ENCODE data around the gene BAZ1B.
"Not testable (repeated sequence)": the region's sequence is repeated elsewhere in the genome, so short reads cannot be mapped to it uniquely, and the experiment has no call there.

BAZ1B gene

DNA sequence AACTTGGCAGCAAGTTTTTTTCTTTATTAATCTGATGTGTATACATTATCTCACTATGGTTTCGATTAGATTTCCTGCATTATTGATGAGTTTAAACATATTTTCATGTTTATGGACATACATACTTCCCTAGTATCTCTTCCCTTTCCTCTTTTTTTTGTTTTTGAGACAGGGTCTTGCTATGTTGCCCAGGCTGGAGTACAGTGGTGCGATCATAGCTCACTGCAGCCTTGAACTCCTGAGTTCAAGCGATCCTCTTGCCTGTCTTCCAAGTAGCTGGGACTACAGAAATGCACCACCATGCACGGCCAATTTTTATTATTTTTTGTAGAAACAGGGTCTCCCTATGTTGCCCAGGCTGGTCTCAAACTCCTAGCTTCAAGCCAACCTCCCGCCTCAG lies 18.9 kb downstream of the BAZ1B start:
- Histone ChIP-seq H3K36me3 (ENCODE audit: control insufficient read depth, low read length) (peaks cover 96% of the 10 kb centered on the region), H3K9me3 (ENCODE audit: control insufficient read depth, insufficient read depth, low read length) (no peaks in the 10 kb centered on the region), H3K4me2 (ENCODE audit: low read length) (no peak overlapping the region), H3K79me2 (ENCODE audit: control insufficient read depth, low read length) (peaks cover 91% of the 10 kb centered on the region), H3F3A (ENCODE audit: control insufficient read depth, insufficient read depth) (peaks cover 13% of the 10 kb centered on the region; the same call in 1 of the 2 replicates), H4K20me1 (ENCODE audit: control insufficient read depth, insufficient read depth, low read depth, low read length) (peaks cover 46% of the 10 kb centered on the region), H3K4me1 (ENCODE audit: control insufficient read depth, low read length) (no peaks in the 10 kb centered on the region), H3K4me3 (ENCODE audit: low read length) (no peak overlapping the region), H3K27me3 (ENCODE audit: control insufficient read depth, low read length) (no peaks in the 10 kb centered on the region), H3K9me2 (replicated peaks; ENCODE audit: control insufficient read depth, low read length) (no peaks in the 10 kb centered on the region), H3K27ac (ENCODE audit: low read depth, low read length) (no peak overlapping the region)
- TF ChIP-seq EZH2phosphoT487 (IDR thresholded peaks at IDR 0.05; ENCODE audit: borderline replicate concordance, low read length), result no peak
- TF ChIP-seq, protein P1, sequence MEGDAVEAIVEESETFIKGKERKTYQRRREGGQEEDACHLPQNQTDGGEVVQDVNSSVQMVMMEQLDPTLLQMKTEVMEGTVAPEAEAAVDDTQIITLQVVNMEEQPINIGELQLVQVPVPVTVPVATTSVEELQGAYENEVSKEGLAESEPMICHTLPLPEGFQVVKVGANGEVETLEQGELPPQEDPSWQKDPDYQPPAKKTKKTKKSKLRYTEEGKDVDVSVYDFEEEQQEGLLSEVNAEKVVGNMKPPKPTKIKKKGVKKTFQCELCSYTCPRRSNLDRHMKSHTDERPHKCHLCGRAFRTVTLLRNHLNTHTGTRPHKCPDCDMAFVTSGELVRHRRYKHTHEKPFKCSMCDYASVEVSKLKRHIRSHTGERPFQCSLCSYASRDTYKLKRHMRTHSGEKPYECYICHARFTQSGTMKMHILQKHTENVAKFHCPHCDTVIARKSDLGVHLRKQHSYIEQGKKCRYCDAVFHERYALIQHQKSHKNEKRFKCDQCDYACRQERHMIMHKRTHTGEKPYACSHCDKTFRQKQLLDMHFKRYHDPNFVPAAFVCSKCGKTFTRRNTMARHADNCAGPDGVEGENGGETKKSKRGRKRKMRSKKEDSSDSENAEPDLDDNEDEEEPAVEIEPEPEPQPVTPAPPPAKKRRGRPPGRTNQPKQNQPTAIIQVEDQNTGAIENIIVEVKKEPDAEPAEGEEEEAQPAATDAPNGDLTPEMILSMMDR (IDR thresholded peaks at IDR 0.05; ENCODE audit: low read depth, low read length, poor library complexity, severe bottlenecking), result no peak

DNA sequence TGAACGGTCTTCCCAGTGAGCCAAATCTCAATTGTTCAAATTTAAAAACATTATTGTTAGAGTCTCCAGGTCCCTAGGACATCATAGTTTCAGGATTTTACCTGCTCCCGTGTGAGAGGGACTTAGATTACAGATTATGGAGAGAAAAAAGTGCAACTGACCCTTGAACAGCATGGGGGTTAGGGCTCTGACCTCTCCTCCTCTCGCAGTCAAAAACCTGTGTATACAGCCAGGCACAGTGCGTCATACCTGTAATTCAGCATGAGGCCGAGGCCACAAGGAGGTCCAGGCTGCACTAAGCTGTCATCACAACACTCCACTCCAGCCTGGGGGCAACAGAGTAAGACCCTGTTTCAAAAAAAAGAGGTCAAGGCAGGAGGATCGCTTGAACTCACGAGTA lies 25.5 kb downstream of the BAZ1B start:
- H4K20me1 ChIP-seq (ENCODE audit: control insufficient read depth, insufficient read depth, low read depth, low read length), result peaks cover 41% of the 10 kb centered on the region
- peaks cover 10% of the 10 kb centered on the region for H3F3A ChIP-seq (ENCODE audit: control insufficient read depth, insufficient read depth)
- H3K9me2 ChIP-seq (replicated peaks; ENCODE audit: control insufficient read depth, low read length), result no peaks in the 10 kb centered on the region
- H3K27me3 ChIP-seq (ENCODE audit: control insufficient read depth, low read length), result no peaks in the 10 kb centered on the region
- no peaks in the 10 kb centered on the region for H3K9me3 ChIP-seq (ENCODE audit: control insufficient read depth, insufficient read depth, low read length)
- peaks cover 98% of the 10 kb centered on the region for H3K36me3 ChIP-seq (ENCODE audit: control insufficient read depth, low read length)
- TF ChIP-seq EZH2phosphoT487 (IDR thresholded peaks at IDR 0.05; ENCODE audit: borderline replicate concordance, low read length), result no peak
- TF ChIP-seq, protein P1 (IDR thresholded peaks at IDR 0.05; ENCODE audit: low read depth, low read length, poor library complexity, severe bottlenecking), result no peak
- H3K4me1 ChIP-seq (ENCODE audit: control insufficient read depth, low read length), result no peaks in the 10 kb centered on the region
- no peak overlapping the region for H3K27ac ChIP-seq (ENCODE audit: low read depth, low read length)
- H3K4me2 ChIP-seq (ENCODE audit: low read length), result no peak overlapping the region
- H3K4me3 ChIP-seq (ENCODE audit: low read length), result no peak overlapping the region
- peaks cover 90% of the 10 kb centered on the region for H3K79me2 ChIP-seq (ENCODE audit: control insufficient read depth, low read length)

DNA sequence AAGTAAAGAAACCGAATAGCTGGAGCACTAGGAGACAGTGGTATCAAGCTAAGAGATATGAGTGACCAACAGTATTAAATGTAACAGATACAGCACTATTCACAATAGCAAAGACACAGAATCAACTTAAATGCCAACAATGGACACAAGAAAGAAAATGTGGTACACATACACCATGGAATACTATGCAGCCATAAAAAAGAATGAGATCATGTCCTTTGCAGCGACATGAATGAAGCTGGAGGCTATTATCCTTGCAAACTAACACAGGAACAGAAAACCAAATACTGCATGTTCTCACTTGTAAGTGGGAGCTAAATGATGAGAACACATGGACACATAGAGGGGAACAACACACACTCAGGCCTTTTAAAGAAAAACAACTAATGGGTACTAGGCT lies 26.6 kb downstream of the BAZ1B start:
- not testable (repeated sequence) for H3K4me2 ChIP-seq (ENCODE audit: low read length); H3K27me3 ChIP-seq (ENCODE audit: control insufficient read depth, low read length); H3K27ac ChIP-seq (ENCODE audit: low read depth, low read length); H3K9me2 ChIP-seq (replicated peaks; ENCODE audit: control insufficient read depth, low read length); H3K4me1 ChIP-seq (ENCODE audit: control insufficient read depth, low read length); H3K9me3 ChIP-seq (ENCODE audit: control insufficient read depth, insufficient read depth, low read length); H3K4me3 ChIP-seq (ENCODE audit: low read length)
- Histone ChIP-seq H3F3A (ENCODE audit: control insufficient read depth, insufficient read depth) (peaks cover 10% of the 10 kb centered on the region), H3K79me2 (ENCODE audit: control insufficient read depth, low read length) (peaks cover 92% of the 10 kb centered on the region), H4K20me1 (ENCODE audit: control insufficient read depth, insufficient read depth, low read depth, low read length) (peaks cover 35% of the 10 kb centered on the region; the same call in 1 of the 2 replicates), H3K36me3 (ENCODE audit: control insufficient read depth, low read length) (peaks cover 96% of the 10 kb centered on the region)

DNA sequence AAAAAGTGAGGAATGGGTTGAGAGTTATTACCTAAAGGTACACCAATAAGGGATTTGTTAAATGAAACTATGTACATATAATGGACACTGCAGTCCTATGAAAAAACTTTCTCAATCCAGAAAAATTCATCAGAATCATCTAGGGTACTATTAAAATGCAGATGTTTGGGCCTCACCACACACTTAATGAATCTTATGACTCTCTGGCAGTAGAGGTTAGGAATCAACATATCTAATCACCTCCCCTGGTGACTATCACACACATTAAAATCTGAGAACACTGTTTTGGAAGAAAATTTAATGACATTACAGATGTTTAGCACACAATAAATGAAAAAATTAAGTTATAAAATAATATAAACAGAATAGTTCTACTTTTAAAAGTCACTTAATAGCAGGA lies 32.1 kb downstream of the BAZ1B start:
- H3K27me3 ChIP-seq (ENCODE audit: control insufficient read depth, low read length), result no peaks in the 10 kb centered on the region
- H3F3A ChIP-seq (ENCODE audit: control insufficient read depth, insufficient read depth), result peaks cover 18% of the 10 kb centered on the region
- H4K20me1 ChIP-seq (ENCODE audit: control insufficient read depth, insufficient read depth, low read depth, low read length), result 0 out of 2 replicates have a peak, but pooled peaks cover 10% of the 10 kb centered on the region
- no peak overlapping the region for H3K4me2 ChIP-seq (ENCODE audit: low read length)
- H3K36me3 ChIP-seq (ENCODE audit: control insufficient read depth, low read length), result peaks cover 96% of the 10 kb centered on the region
- no peaks in the 10 kb centered on the region for H3K4me1 ChIP-seq (ENCODE audit: control insufficient read depth, low read length)
- no peak overlapping the region for H3K27ac ChIP-seq (ENCODE audit: low read depth, low read length)
- no peak for TF ChIP-seq EZH2phosphoT487 (IDR thresholded peaks at IDR 0.05; ENCODE audit: borderline replicate concordance, low read length)
- TF ChIP-seq, protein P1 (IDR thresholded peaks at IDR 0.05; ENCODE audit: low read depth, low read length, poor library complexity, severe bottlenecking), result no peak
- no peaks in the 10 kb centered on the region for H3K9me3 ChIP-seq (ENCODE audit: control insufficient read depth, insufficient read depth, low read length)
- no peak overlapping the region for H3K4me3 ChIP-seq (ENCODE audit: low read length)
- peaks cover 90% of the 10 kb centered on the region for H3K79me2 ChIP-seq (ENCODE audit: control insufficient read depth, low read length)
- H3K9me2 ChIP-seq (replicated peaks; ENCODE audit: control insufficient read depth, low read length), result no peaks in the 10 kb centered on the region
